ENCODE data around the gene JADE2. TPM values are rescaled to one million over a fixed set of nuclear protein-coding genes. Genes with fewer than 3 reads are reported as not detected.

The JADE2 gene
- total RNA-seq, 6 donors from 2014 or later = 51.5 to 102 (median 69.5) TPM

GRCh38 chr5:134540747-134541733 is 15.6 kb downstream of the JADE2 start:
- peak in 1 of 2 donors; percentile 44 for DNase-seq
- peak in 1 of 2 donors; percentile 42 for ATAC-seq (ENCODE audit: low FRiP score in 2 of 2)
- Histone ChIP-seq H3K4me1 (peaks cover 14 to 52% (median 35%) of the 10 kb centered on the region in 4 donors), H3K27ac (no peak overlapping the region), H3K36me3 (peaks cover 20 to 92% (median 64%) of the 10 kb centered on the region in 4 donors), H3K4me3 (no peak overlapping the region), H3K9me3 (no peaks in the 10 kb centered on the region), H3K27me3 (no peaks in the 10 kb centered on the region)
- no peak for TF ChIP-seq CTCF (IDR thresholded peaks at IDR 0.05)
- TF ChIP-seq POLR2AphosphoS5 (IDR thresholded peaks at IDR 0.05) = no peak
- TF ChIP-seq POLR2A (IDR thresholded peaks at IDR 0.05) = no peak
- TF ChIP-seq EP300 (IDR thresholded peaks at IDR 0.05) = no peak
- WGBS, 2 donors = 76 to 81% methylated on average over 14 to 15 of the region's 15 CpGs

GRCh38 chr5:134541736-134542376 is 16.4 kb downstream of the JADE2 start:
- ATAC-seq (ENCODE audit: low FRiP score in 2 of 2) (peak; percentile 65 to 67), DNase-seq (peak in 1 of 2 donors; percentile 56)
- H3K4me1 ChIP-seq = peaks cover 14 to 46% (median 33%) of the 10 kb centered on the region in 4 donors
- no peak for TF ChIP-seq CTCF (IDR thresholded peaks at IDR 0.05)
- no peak for TF ChIP-seq POLR2AphosphoS5 (IDR thresholded peaks at IDR 0.05)
- TF ChIP-seq POLR2A (IDR thresholded peaks at IDR 0.05) = no peak
- no peak for TF ChIP-seq EP300 (IDR thresholded peaks at IDR 0.05)
- no peak overlapping the region for H3K27ac ChIP-seq
- H3K9me3 ChIP-seq = no peaks in the 10 kb centered on the region
- peaks cover 15 to 91% (median 61%) of the 10 kb centered on the region in 4 donors for H3K36me3 ChIP-seq
- H3K27me3 ChIP-seq = no peaks in the 10 kb centered on the region
- WGBS, 2 donors = 66 to 73% methylated on average over 4 of the region's 4 CpGs
- no peak overlapping the region for H3K4me3 ChIP-seq

GRCh38 chr5:134543820-134544614 is 18.5 kb downstream of the JADE2 start:
- no peak for ATAC-seq (ENCODE audit: low FRiP score in 2 of 2)
- peaks cover 8 to 85% (median 51%) of the 10 kb centered on the region in 4 donors for H3K36me3 ChIP-seq
- 40 to 71% methylated on average over 10 to 11 of the region's 11 CpGs for WGBS, 2 donors
- peak overlapping the region in 3 of 4 donors; percentile 15 to 37 (median 35) for H3K27ac ChIP-seq
- DNase-seq = no peak
- H3K9me3 ChIP-seq = no peaks in the 10 kb centered on the region
- no peak overlapping the region for H3K4me3 ChIP-seq
- H3K4me1 ChIP-seq = peaks cover 22 to 57% (median 45%) of the 10 kb centered on the region in 4 donors
- H3K27me3 ChIP-seq = no peaks in the 10 kb centered on the region
- TF ChIP-seq POLR2AphosphoS5 (IDR thresholded peaks at IDR 0.05) = no peak

- Histone ChIP-seq H3K4me3 (no peak overlapping the region), H3K27me3 (no peaks in the 10 kb centered on the region), H3K36me3 (peaks cover 0 to 87% (median 40%) of the 10 kb centered on the region in 4 donors), H3K4me1 (peaks cover 28 to 57% (median 45%) of the 10 kb centered on the region in 4 donors), H3K9me3 (no peaks in the 10 kb centered on the region), H3K27ac (peak overlapping the region in 3 of 4 donors; percentile 15 to 37 (median 35))
- ATAC-seq (ENCODE audit: low FRiP score in 2 of 2) (peak in 1 of 2 donors; percentile 81), DNase-seq (peak in 1 of 2 donors; percentile 63)
- 38 to 53% methylated on average over 10 of the region's 10 CpGs for WGBS, 2 donors
- TF ChIP-seq EP300 (IDR thresholded peaks at IDR 0.05) (no peak), POLR2A (IDR thresholded peaks at IDR 0.05) (no peak), CTCF (IDR thresholded peaks at IDR 0.05) (no peak), POLR2AphosphoS5 (IDR thresholded peaks at IDR 0.05) (no peak)
These were observed 19.8 kb downstream of the JADE2 start for GRCh38 chr5:134545070-134545868.

All from upper lobe of left lung (tissue), 6 donors.